Naive B cell (primary cell): ENCODE data around the gene BRICD5. TPM values are rescaled to one million over a fixed set of nuclear protein-coding genes. Genes with fewer than 3 reads are reported as not detected.

ENCODE experiments used
- ATAC-seq, 2 donors: fragments of 150-1000 bp; cut with Tn5 transposase; 2 replicates each; pipeline ENCODE4 v1.10.0; 2021; ENCODE audit warnings: low read depth in 2 of 2, mild to moderate bottlenecking in 2 of 2, moderate library complexity in 2 of 2
- DNase-seq: peaks from one replicate; pipeline ENCODE4 v3.0.0; 2022
- H3K27ac Mint-ChIP-seq, 6 donors: one replicate each; pipeline ENCODE4 v1.8.0; 2020 to 2022; ENCODE audit warnings: mild to moderate bottlenecking in 6 of 6, mixed read lengths in 6 of 6, moderate library complexity in 5 of 6, inconsistent platforms in 2 of 6
- H3K27me3 Mint-ChIP-seq, 3 donors: one replicate each; pipeline ENCODE4 v1.8.0; 2021 to 2022; ENCODE audit warnings: mixed read lengths in 3 of 3, mild to moderate bottlenecking in 1 of 3
- H3K36me3 Mint-ChIP-seq, 2 donors: one replicate each; pipeline ENCODE4 v1.8.0; 2020 to 2022; ENCODE audit warnings: mixed read lengths in 2 of 2, inconsistent platforms in 1 of 2, mild to moderate bottlenecking in 1 of 2
- H3K4me1 Mint-ChIP-seq, 3 donors: one replicate each; pipeline ENCODE4 v1.8.0; 2020 to 2022; ENCODE audit warnings: mixed read lengths in 3 of 3, inconsistent platforms in 1 of 3, mild to moderate bottlenecking in 1 of 3, moderate library complexity in 1 of 3
- H3K4me3 Mint-ChIP-seq, 8 donors: one replicate each; pipeline ENCODE4 v1.8.0; 2020 to 2022; ENCODE audit warnings: mild to moderate bottlenecking in 8 of 8, mixed read lengths in 8 of 8, moderate library complexity in 8 of 8, inconsistent platforms in 2 of 8
- H3K9me3 Mint-ChIP-seq, 7 donors: one replicate each; pipeline ENCODE4 v1.8.0; 2020 to 2022; ENCODE audit warnings: mixed read lengths in 7 of 7, mild to moderate bottlenecking in 5 of 7, inconsistent platforms in 2 of 7, moderate library complexity in 1 of 7
- polyA plus RNA-seq, 6 donors: library from polyadenylated mRNA; unstranded; fragments of 300-500 nt; fragmentation: Illumina TruSeq; gene quantifications; one replicate each; pipeline ENCODE4 v1.2.3, GENCODE V29; 2021; ENCODE audit warnings: low read depth in 6 of 6

BRICD5 gene
- polyA plus RNA-seq, 6 donors from 2014 or later, result 0.48 to 0.49 TPM; not detected in 4

DNA sequence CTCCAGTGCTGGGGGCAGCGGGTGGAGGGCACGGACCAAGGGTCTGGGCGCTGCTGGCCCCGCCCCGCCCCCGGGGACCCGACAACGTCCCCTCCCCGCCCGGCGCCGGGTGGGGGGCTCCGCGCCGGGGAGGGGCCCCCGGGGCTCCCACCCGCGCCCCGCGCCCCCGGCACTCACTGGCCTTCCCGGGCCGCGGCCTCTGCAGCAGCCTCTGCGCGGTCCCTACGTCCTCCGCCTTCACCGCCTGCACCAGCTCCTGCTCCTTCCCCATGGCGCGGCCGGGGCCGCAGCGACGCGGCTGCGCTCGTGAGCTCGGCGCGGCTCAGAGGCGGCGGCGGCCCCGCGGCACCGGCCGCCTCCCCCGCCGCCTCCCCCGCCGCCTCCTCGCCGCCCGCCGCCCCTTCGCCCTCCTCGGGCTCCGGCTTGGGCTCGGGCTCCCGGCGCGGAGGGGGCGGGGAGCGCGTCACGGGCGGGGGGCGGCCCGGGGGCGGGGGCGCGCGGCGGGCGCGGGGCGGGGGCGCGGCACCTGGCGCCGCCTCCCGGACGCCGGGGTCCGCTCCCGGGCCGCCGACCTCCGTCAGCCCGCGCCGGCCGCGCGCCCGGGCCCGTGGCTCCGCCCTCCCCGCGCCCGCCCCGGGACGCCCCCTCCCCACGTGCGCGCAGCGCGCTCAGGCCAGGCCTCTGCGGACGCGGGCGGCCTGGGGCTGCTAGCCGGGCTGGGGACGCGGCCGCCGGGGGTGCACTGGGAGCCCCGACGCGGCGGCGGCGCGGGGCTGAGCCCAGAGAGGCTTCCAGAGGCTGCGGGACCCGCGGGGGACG lies 14.3 kb downstream of the BRICD5 start, which contains the start of gene CASKIN1:
Gene CASKIN1, minus strand, starts transcription at position 444 of the 819 bp plus-strand sequence. Its CDS starts 173 bp downstream, at position 271.
- Mint-ChIP-seq H3K9me3 (peaks cover 0 to 1% (median 0%) of the 10 kb centered on the region in 7 donors), H3K27ac (no peak within 1 kb of the TSS), H3K36me3 (no peaks in the 10 kb centered on the region), H3K4me1 (peaks cover 6 to 9% (median 9%) of the 10 kb centered on the region in 3 donors), H3K27me3 (peaks cover 23 to 73% (median 54%) of the 10 kb centered on the region in 3 donors), H3K4me3 (peak within 1 kb of the TSS; percentile 56 to 84 (median 70))
- DNase-seq (no peak), ATAC-seq (peak; percentile 43 to 56)

DNA sequence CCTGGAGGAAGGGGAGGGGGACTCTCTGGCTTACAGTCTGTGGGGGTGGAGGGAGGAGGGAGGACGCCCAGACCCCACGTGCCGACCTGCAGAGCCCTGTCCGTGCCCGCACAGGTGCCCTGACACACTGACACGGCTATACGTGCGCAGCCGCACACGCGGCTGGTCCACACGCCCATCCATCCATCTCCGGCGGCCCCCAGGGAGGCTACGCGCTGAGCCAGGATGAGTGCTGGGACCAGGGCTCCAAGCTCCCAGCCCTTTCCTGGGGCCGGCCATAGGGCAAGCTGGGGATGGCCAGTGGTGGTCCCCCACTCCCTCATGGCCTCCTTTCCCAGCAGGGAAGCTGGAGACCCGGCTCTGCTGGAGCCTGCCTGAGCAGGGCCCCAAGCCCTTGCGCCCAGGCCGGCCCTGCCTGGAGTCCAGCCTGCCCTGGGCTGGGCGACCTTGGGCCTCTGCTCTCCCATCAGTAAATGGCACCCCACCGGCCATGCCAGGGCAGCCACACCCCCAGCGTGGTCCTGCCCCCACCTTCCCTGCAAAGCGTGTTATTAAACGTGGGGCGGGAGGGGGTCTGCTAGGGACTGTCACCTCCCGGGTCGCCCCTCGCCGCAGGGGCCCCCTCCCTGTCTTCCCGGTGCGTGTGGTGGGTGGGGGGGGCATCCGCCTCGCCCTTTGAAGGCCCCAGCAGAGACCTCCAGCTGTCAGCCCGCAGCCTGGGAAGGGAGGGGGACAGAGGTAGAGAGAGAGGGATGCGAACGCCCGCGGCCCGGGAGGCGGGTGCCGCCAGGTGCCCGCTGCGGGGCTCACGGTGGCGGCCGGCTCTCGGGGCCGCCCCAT lies 15.1 kb downstream of the BRICD5 start:
- no peak overlapping the region for H3K27ac Mint-ChIP-seq
- peak overlapping the region in 6 of 8 donors; percentile 45 to 79 (median 60) for H3K4me3 Mint-ChIP-seq
- H3K4me1 Mint-ChIP-seq, result peaks cover 6 to 9% (median 9%) of the 10 kb centered on the region in 3 donors
- no peaks in the 10 kb centered on the region for H3K36me3 Mint-ChIP-seq
- DNase-seq (no peak), ATAC-seq (peak; percentile 23 to 26)
- peaks cover 23 to 72% (median 52%) of the 10 kb centered on the region in 3 donors for H3K27me3 Mint-ChIP-seq
- peaks cover 0 to 1% (median 0%) of the 10 kb centered on the region in 7 donors for H3K9me3 Mint-ChIP-seq

- peak overlapping the region in 7 of 8 donors; percentile 21 to 79 (median 58) for H3K4me3 Mint-ChIP-seq
- DNase-seq (peak; percentile 53), ATAC-seq (peak; percentile 74 to 83)
Measured at GRCh38 chr16:2194852-2195321, 15.8 kb downstream of the BRICD5 start.

DNA sequence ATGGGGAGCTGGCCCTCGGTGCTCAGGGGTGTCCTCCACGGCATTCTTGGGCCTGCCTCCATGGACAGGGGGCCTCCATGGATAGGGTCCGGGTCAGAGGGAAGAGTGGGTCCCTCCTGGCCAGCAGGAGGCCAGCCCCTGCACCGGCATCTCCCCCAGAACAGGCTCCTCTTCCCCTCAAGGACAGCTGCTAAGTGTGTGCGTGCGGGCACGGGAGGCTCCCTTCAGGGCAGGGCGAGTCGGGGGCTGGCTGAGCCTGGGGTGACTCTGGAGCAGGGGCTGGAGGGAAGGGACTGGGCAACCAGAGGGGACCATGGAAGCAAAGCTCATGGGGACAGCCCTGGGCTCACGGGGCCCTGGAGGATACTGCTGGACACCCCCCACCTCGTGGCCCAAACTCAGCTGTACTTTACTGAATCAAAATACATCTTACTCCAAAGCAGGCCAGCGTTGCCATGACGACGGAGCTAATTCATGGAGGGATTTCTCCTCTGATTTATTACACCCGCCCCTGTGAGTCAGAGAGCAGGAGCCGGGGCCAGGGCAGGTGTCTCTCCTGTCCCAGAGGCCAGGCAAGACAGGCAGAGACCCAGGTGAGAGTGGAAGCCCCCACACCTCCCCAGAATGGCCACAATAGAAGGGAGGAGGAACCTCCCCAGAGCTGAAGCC lies 16.4 kb downstream of the BRICD5 start:
- Mint-ChIP-seq H3K4me1 (peaks cover 6 to 9% (median 9%) of the 10 kb centered on the region in 3 donors), H3K27me3 (peaks cover 23 to 63% (median 43%) of the 10 kb centered on the region in 3 donors), H3K4me3 (peak overlapping the region in 5 of 8 donors; percentile 15 to 62 (median 29)), H3K27ac (peak overlapping the region in 1 of 6 donors; percentile 67), H3K9me3 (no peaks in the 10 kb centered on the region), H3K36me3 (no peaks in the 10 kb centered on the region)
- DNase-seq, result no peak
- ATAC-seq, result no peak

More at GRCh38 chr16:2194852-2195321, 15.8 kb downstream of the BRICD5 start:
- peaks cover 23 to 66% (median 46%) of the 10 kb centered on the region in 3 donors for H3K27me3 Mint-ChIP-seq
- no peaks in the 10 kb centered on the region for H3K9me3 Mint-ChIP-seq
- H3K27ac Mint-ChIP-seq, result peak overlapping the region in 2 of 6 donors; percentile 67 to 91
- peaks cover 6 to 9% (median 9%) of the 10 kb centered on the region in 3 donors for H3K4me1 Mint-ChIP-seq
- no peaks in the 10 kb centered on the region for H3K36me3 Mint-ChIP-seq

- Mint-ChIP-seq H3K9me3 (no peaks in the 10 kb centered on the region), H3K4me1 (peaks cover 5 to 7% (median 6%) of the 10 kb centered on the region in 3 donors), H3K36me3 (no peaks in the 10 kb centered on the region), H3K27ac (no peak overlapping the region), H3K4me3 (no peak overlapping the region), H3K27me3 (peaks cover 6 to 40% (median 22%) of the 10 kb centered on the region in 3 donors)
- ATAC-seq (no peak), DNase-seq (no peak)
Measured at GRCh38 chr16:2191446-2191706, 19.3 kb downstream of the BRICD5 start.

- Mint-ChIP-seq H3K27me3 (peaks cover 6 to 40% (median 22%) of the 10 kb centered on the region in 3 donors), H3K9me3 (no peaks in the 10 kb centered on the region), H3K4me3 (no peak overlapping the region), H3K36me3 (no peaks in the 10 kb centered on the region), H3K27ac (no peak overlapping the region), H3K4me1 (peaks cover 5 to 7% (median 6%) of the 10 kb centered on the region in 3 donors)
- DNase-seq (no peak), ATAC-seq (no peak)
Measured at GRCh38 chr16:2190659-2191445, 19.8 kb downstream of the BRICD5 start.

GRCh38 chr16:2190002-2190658 lies 20.5 kb downstream of the BRICD5 start:
- Mint-ChIP-seq H3K9me3 (no peaks in the 10 kb centered on the region), H3K27ac (no peak overlapping the region), H3K4me3 (no peak overlapping the region), H3K36me3 (no peaks in the 10 kb centered on the region), H3K4me1 (peaks cover 5 to 7% (median 5%) of the 10 kb centered on the region in 3 donors), H3K27me3 (peaks cover 6 to 36% (median 20%) of the 10 kb centered on the region in 3 donors)
- ATAC-seq (no peak), DNase-seq (no peak)

- ATAC-seq (no peak), DNase-seq (no peak)
- Mint-ChIP-seq H3K36me3 (no peaks in the 10 kb centered on the region), H3K27me3 (peaks cover 0 to 29% (median 14%) of the 10 kb centered on the region in 3 donors), H3K9me3 (no peaks in the 10 kb centered on the region), H3K4me1 (no peaks in the 10 kb centered on the region), H3K4me3 (no peak overlapping the region), H3K27ac (no peak overlapping the region)
Measured at GRCh38 chr16:2189252-2189893, 21.3 kb downstream of the BRICD5 start.

DNA sequence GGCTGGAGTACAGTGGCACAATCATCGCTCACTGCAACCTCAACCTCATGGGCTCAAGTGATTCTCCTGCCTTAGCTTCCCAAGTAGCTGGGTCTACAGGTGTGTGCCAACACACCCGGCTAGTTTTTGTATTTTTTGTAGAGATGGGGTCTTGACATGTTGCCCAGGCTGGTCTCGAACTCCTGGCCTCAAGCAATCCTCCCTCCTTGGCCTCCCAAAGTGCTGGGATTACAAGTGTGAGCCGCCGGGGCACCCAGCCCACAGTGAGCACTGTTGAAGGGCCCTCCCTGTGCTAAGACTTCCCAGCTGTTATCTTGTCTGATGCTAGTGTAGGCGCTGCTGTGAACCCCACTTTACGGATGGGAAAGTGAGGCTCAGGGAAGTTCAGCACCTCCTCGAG lies 22.3 kb downstream of the BRICD5 start:
- Mint-ChIP-seq H3K4me1 (no peaks in the 10 kb centered on the region), H3K9me3 (no peaks in the 10 kb centered on the region), H3K36me3 (no peaks in the 10 kb centered on the region), H3K27me3 (peaks cover 0 to 19% (median 14%) of the 10 kb centered on the region in 3 donors), H3K4me3 (no peak overlapping the region), H3K27ac (no peak overlapping the region)
- DNase-seq, result no peak
- ATAC-seq, result no peak

GRCh38 chr16:2187212-2187611 lies 23.5 kb downstream of the BRICD5 start:
- H3K27ac Mint-ChIP-seq, result no peak overlapping the region
- ATAC-seq (no peak), DNase-seq (no peak)
- no peaks in the 10 kb centered on the region for H3K4me1 Mint-ChIP-seq
- no peak overlapping the region for H3K4me3 Mint-ChIP-seq
- peaks cover 0 to 8% (median 7%) of the 10 kb centered on the region in 3 donors for H3K27me3 Mint-ChIP-seq
- H3K9me3 Mint-ChIP-seq, result no peaks in the 10 kb centered on the region
- no peaks in the 10 kb centered on the region for H3K36me3 Mint-ChIP-seq

DNA sequence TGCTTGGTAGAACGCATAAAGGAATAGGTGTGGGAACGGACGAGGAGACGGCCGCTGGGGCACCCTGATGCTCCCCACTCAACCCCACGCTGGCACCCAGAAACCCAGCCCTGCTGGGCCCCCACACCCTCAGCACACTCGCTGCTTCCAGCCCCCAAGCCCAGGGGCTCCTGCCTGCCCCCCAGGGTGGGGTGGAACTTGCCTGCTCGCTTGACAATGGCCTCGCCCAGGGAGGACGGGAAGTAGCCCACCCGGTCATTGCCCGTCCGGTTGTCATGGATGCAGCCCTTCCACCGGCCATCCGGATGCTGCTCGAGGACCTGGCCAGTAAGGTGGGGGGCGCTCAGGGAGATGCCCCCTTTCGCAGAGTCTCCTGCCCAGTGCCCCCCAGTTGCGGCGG lies 24.2 kb downstream of the BRICD5 start:
- no peak for ATAC-seq
- Mint-ChIP-seq H3K27me3 (peaks cover 0 to 1% (median under 1%) of the 10 kb centered on the region in 3 donors), H3K9me3 (no peaks in the 10 kb centered on the region), H3K36me3 (no peaks in the 10 kb centered on the region), H3K4me3 (no peak overlapping the region), H3K4me1 (no peaks in the 10 kb centered on the region), H3K27ac (peak overlapping the region in 1 of 6 donors; percentile 59)
- DNase-seq, result no peak

GRCh38 chr16:2186064-2186463 lies 24.6 kb downstream of the BRICD5 start:
- ATAC-seq (no peak), DNase-seq (no peak)
- no peak overlapping the region for H3K4me3 Mint-ChIP-seq
- no peaks in the 10 kb centered on the region for H3K36me3 Mint-ChIP-seq
- no peaks in the 10 kb centered on the region for H3K4me1 Mint-ChIP-seq
- H3K9me3 Mint-ChIP-seq, result no peaks in the 10 kb centered on the region
- no peaks in the 10 kb centered on the region for H3K27me3 Mint-ChIP-seq
- H3K27ac Mint-ChIP-seq, result peak overlapping the region in 2 of 6 donors; percentile 27 to 59
